GM12865 (cell line): ENCODE data around the gene CALD1.

Source experiments
- DNase-seq: peaks from one replicate; pipeline ENCODE4 v3.0.0; 2010; ENCODE audit warnings: low read depth
- H3K4me3 ChIP-seq: 2 replicates; pipeline ENCODE4 v1.5.1; 2011; ENCODE audit warnings: mild to moderate bottlenecking, low read depth, low read length, control low read depth
- CTCF ChIP-seq: IDR thresholded peaks from 2 replicates; pipeline ENCODE4 v1.5.1; 2011; ENCODE audit warnings: low read length, control low read depth, low read depth, inconsistent platforms; ENCODE audit not compliant: insufficient read depth; ENCODE audit errors: missing control alignments

The CALD1 gene

GRCh38 chr7:134948246-134948645, 168.8 kb downstream of the CALD1 start:
- no peak overlapping the region for H3K4me3 ChIP-seq
- TF ChIP-seq CTCF = no peak
- DNase-seq = no peak

- no peak overlapping the region for H3K4me3 ChIP-seq
- no peak for TF ChIP-seq CTCF
- DNase-seq = no peak
These were observed 169.3 kb downstream of the CALD1 start for GRCh38 chr7:134948736-134949135.

- no peak for DNase-seq
- no peak for TF ChIP-seq CTCF
- H3K4me3 ChIP-seq = no peak overlapping the region
These were observed 169.7 kb downstream of the CALD1 start for GRCh38 chr7:134949171-134949570.

GRCh38 chr7:134954197-134955082, 175.0 kb downstream of the CALD1 start:
- no peak overlapping the region for H3K4me3 ChIP-seq
- peak; percentile 38 for TF ChIP-seq CTCF
- peak; percentile 51 for DNase-seq

GRCh38 chr7:134957005-134957404, 177.6 kb downstream of the CALD1 start:
- H3K4me3 ChIP-seq = no peak overlapping the region
- no peak for DNase-seq
- TF ChIP-seq CTCF = no peak

- no peak overlapping the region for H3K4me3 ChIP-seq
- no peak for DNase-seq
- TF ChIP-seq CTCF = no peak
These were observed 180.4 kb downstream of the CALD1 start for GRCh38 chr7:134959810-134960209.
